Progenitor cell of endocrine pancreas (in vitro differentiated cells): ENCODE results near the gene FUT7. TPM values are rescaled to one million over a fixed set of nuclear protein-coding genes. Genes with fewer than 3 reads are reported as not detected.

Experiments used
- DNase-seq: peaks from one replicate; pipeline ENCODE4 v3.0.0; 2021; ENCODE audit warnings: low spot score; ENCODE audit not compliant: unreplicated experiment
- H3K27ac Mint-ChIP-seq: 2 replicates; pipeline ENCODE4 v1.8.0; 2021; ENCODE audit warnings: mild to moderate bottlenecking, moderate library complexity, mixed read lengths
- H3K27me3 Mint-ChIP-seq: 2 replicates; pipeline ENCODE4 v1.8.0; 2021; ENCODE audit warnings: mixed read lengths
- H3K36me3 Mint-ChIP-seq: 2 replicates; pipeline ENCODE4 v1.8.0; 2022; ENCODE audit warnings: mixed read lengths; ENCODE audit not compliant: insufficient read depth
- H3K4me1 Mint-ChIP-seq: 2 replicates; pipeline ENCODE4 v1.8.0; 2021; ENCODE audit warnings: low read depth, mixed read lengths
- H3K4me3 Mint-ChIP-seq: 2 replicates; pipeline ENCODE4 v1.8.0; 2021; ENCODE audit warnings: low read depth, mild to moderate bottlenecking, moderate library complexity, mixed read lengths
- H3K9me3 Mint-ChIP-seq: 2 replicates; pipeline ENCODE4 v1.8.0; 2021; ENCODE audit warnings: low read depth, mixed read lengths
- CTCF ChIP-seq: fragments of 200-600 bp; sonication (generic); IDR thresholded peaks from one replicate; pipeline ENCODE4 v1.5.0; 2021; ENCODE audit warnings: antibody characterized with exemption, mild to moderate bottlenecking; ENCODE audit not compliant: unreplicated experiment
- total RNA-seq: library from RNA; stranded (reverse); gene quantifications from 2 replicates; pipeline ENCODE4 v1.2.1, GENCODE V29; 2021

The FUT7 gene
- total RNA-seq, 1 donor from 2014 or later: not detected

DNA sequence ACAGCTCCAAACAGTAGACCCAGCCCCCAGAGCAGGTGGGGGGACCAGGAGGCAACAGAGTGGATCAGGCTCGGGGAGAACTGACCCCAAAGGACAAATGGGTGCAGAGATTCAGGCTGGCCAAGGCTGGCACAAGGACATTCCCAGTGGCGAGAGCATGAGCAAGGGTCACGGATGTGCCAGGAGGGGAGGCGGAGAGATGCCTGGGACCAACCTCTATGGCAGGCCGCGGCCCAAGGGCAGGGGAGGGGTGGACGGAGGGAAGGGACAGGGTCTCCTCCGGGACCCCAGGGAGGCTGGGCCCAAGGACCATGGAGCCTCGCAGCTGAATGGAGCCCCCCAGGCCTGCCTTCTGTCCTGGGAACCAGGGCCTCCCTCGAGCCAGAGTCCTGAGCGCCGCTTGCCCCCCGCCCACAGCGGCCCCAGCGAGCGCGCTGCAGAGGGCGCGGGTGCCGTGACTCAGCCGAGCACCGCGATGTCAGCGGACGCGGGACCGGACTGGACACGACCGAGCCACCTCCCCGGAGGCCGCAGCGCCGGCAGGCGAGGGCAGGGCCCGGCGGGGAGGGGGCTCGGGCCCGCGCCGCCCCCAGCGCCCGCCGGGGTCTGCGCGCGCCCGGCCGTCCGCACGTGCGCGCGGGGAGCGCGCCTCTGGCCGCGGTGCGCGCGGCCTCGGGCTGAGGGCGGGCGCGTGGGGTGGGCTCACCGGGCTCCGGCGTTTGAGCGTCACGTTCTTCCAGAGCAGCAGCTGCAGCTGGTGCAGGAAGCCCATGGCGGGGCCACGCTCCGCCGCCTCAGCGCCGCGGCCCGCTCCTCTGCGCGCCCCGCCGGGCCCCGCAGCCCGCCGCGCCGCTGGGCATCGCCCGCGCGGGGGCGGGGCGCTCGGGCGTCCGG is 4.3 kb downstream of the FUT7 start, which contains the start of gene ABCA2:
Gene ABCA2 (minus strand): TSS at position 869 of the 894 bp plus-strand sequence. CDS start 97 bp downstream, at position 772.
- TF ChIP-seq CTCF: no peak
- no peaks in the 10 kb centered on the region for H3K36me3 Mint-ChIP-seq
- H3K4me1 Mint-ChIP-seq: peaks cover 2% of the 10 kb centered on the region
- H3K9me3 Mint-ChIP-seq: no peaks in the 10 kb centered on the region
- H3K4me3 Mint-ChIP-seq: peak within 1 kb of the TSS; percentile 75
- H3K27me3 Mint-ChIP-seq: peaks cover 3% of the 10 kb centered on the region
- no peak for DNase-seq
- H3K27ac Mint-ChIP-seq: peak within 1 kb of the TSS; percentile 33

- Mint-ChIP-seq H3K27ac (no peak overlapping the region), H3K9me3 (no peaks in the 10 kb centered on the region), H3K4me3 (peak overlapping the region; percentile 75), H3K4me1 (peaks cover 2% of the 10 kb centered on the region), H3K27me3 (peaks cover 3% of the 10 kb centered on the region), H3K36me3 (no peaks in the 10 kb centered on the region)
- no peak for DNase-seq
- TF ChIP-seq CTCF: no peak
Observed at GRCh38 chr9:137026828-137027227, 5.1 kb downstream of the FUT7 start.

- Mint-ChIP-seq H3K27ac (no peak overlapping the region), H3K27me3 (peaks cover 3% of the 10 kb centered on the region), H3K36me3 (no peaks in the 10 kb centered on the region), H3K4me1 (peaks cover 2% of the 10 kb centered on the region), H3K9me3 (no peaks in the 10 kb centered on the region), H3K4me3 (no peak overlapping the region)
- DNase-seq: no peak
- TF ChIP-seq CTCF: no peak
Observed at GRCh38 chr9:137026384-137026783, 5.5 kb downstream of the FUT7 start.

- Mint-ChIP-seq H3K4me1 (peaks cover 2% of the 10 kb centered on the region), H3K27ac (no peak overlapping the region), H3K36me3 (no peaks in the 10 kb centered on the region), H3K4me3 (no peak overlapping the region), H3K27me3 (peaks cover 3% of the 10 kb centered on the region), H3K9me3 (no peaks in the 10 kb centered on the region)
- no peak for DNase-seq
- no peak for TF ChIP-seq CTCF
Observed at GRCh38 chr9:137025517-137025966, 6.3 kb downstream of the FUT7 start.

DNA sequence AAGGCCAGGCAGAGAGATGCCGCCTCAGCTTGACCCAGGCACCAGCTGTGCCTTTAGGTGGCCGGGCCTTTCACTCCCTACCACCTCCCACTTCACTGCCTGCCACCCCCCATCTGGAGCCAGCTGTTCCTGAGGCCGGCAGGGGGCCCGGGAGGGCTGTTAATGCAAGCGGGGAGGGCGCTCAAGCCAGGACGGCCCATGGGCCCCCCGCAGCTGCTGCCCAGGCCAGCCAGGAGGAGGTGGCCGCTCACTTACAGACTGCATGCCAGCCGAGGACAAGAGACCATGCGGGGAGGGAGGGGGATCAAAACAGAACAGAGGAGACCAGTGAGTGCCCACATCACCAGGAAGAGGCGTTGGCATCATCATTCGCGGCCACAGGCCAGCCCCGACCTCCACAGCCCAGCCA is 8.3 kb downstream of the FUT7 start:
- H3K4me3 Mint-ChIP-seq: no peak overlapping the region
- peaks cover 2% of the 10 kb centered on the region for H3K4me1 Mint-ChIP-seq
- H3K27me3 Mint-ChIP-seq: peaks cover 3% of the 10 kb centered on the region
- no peaks in the 10 kb centered on the region for H3K36me3 Mint-ChIP-seq
- TF ChIP-seq CTCF: no peak
- H3K9me3 Mint-ChIP-seq: no peaks in the 10 kb centered on the region
- DNase-seq: no peak
- H3K27ac Mint-ChIP-seq: no peak overlapping the region
